Stimulated activated CD4-positive, alpha-beta T cell treated with anti-CD3 and anti-CD28 coated beads, Interleukin-4, amount 100 ng/mL, for 24 hours (primary cell): ENCODE measurements around the gene TFG.
"Not testable (repeated sequence)": the region's sequence is repeated elsewhere in the genome, so short reads cannot be mapped to it uniquely, and the experiment has no call there.

ENCODE experiments used
- DNase-seq: peaks from one replicate; pipeline ENCODE4 v3.0.0-alpha.2; 2020

The TFG gene

GRCh38 chr3:100708989-100709841 lies at the start of gene TFG:
Gene TFG (plus strand): TSS chr3:100709494. CDS start chr3:100713686, 4,192 bp downstream.
- DNase-seq = peak; percentile 97

GRCh38 chr3:100661294-100661693 lies 48.0 kb upstream of the TFG start:
- not testable (repeated sequence) for DNase-seq

GRCh38 chr3:100662113-100662823 lies 47.0 kb upstream of the TFG start:
- DNase-seq = no peak

- DNase-seq = peak; percentile 36
Measured at GRCh38 chr3:100665230-100665629, 44.1 kb upstream of the TFG start.

- not testable (repeated sequence) for DNase-seq
Measured at GRCh38 chr3:100666699-100667098, 42.6 kb upstream of the TFG start.

- not testable (repeated sequence) for DNase-seq
Measured at GRCh38 chr3:100667316-100667715, 42.0 kb upstream of the TFG start.

- not testable (repeated sequence) for DNase-seq
Measured at GRCh38 chr3:100670995-100671394, 38.3 kb upstream of the TFG start.

- DNase-seq = no peak
Measured at GRCh38 chr3:100681496-100681895, 27.8 kb upstream of the TFG start.

GRCh38 chr3:100682056-100682853 lies 27.0 kb upstream of the TFG start:
- no peak for DNase-seq

GRCh38 chr3:100682854-100683760 lies 26.2 kb upstream of the TFG start:
- DNase-seq = no peak

- no peak for DNase-seq
Measured at GRCh38 chr3:100693225-100693624, 16.1 kb upstream of the TFG start.

GRCh38 chr3:100695696-100696095 lies 13.6 kb upstream of the TFG start:
- no peak for DNase-seq

- DNase-seq = no peak
Measured at GRCh38 chr3:100696161-100696560, 13.1 kb upstream of the TFG start.

- DNase-seq = no peak
Measured at GRCh38 chr3:100697172-100697571, 12.1 kb upstream of the TFG start.

GRCh38 chr3:100697723-100698285 lies 11.5 kb upstream of the TFG start:
- DNase-seq = no peak

GRCh38 chr3:100698736-100699135 lies 10.6 kb upstream of the TFG start:
- DNase-seq = no peak

GRCh38 chr3:100700708-100701107 lies 8.6 kb upstream of the TFG start:
- DNase-seq = no peak

- DNase-seq = no peak
Measured at GRCh38 chr3:100702082-100702979, 7.0 kb upstream of the TFG start.

- no peak for DNase-seq
Measured at GRCh38 chr3:100702980-100703345, 6.3 kb upstream of the TFG start.

- no peak for DNase-seq
Measured at GRCh38 chr3:100703865-100704264, 5.4 kb upstream of the TFG start.

- no peak for DNase-seq
Measured at GRCh38 chr3:100706365-100706764, 2.9 kb upstream of the TFG start.
